ENCODE data around the gene PRL.

Gene PRL

DNA sequence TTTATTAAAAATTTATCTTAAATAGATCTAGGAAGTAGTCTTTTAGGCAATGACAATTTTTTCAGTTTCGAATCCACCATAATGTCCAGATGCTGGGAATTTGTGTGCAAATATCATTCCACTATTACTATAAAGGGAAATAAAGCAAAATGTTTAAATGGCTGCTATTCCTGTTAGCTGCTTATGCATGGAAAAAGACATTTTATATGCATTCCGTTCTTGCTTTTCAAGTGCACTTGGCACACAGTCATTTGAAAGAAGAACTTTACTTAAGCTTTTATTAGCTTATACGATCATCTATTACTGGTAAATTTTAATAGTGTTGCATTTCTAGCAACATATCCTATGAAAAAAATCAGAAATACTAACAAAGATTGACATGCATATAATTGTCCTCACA lies 42.0 kb downstream of the PRL start:
- no peaks in the 10 kb centered on the region for H3K27me3 Mint-ChIP-seq
- no peaks in the 10 kb centered on the region for H3K36me3 Mint-ChIP-seq (ENCODE audit: low read depth)
- no peak overlapping the region for H3K27ac Mint-ChIP-seq
- H3K9me3 Mint-ChIP-seq, result no peaks in the 10 kb centered on the region
- no peak overlapping the region for H3K4me3 Mint-ChIP-seq
- H3K4me1 Mint-ChIP-seq (ENCODE audit: low read depth), result no peaks in the 10 kb centered on the region

GRCh38 chr6:22253955-22254655 lies 42.7 kb downstream of the PRL start:
- Mint-ChIP-seq H3K36me3 (ENCODE audit: low read depth) (no peaks in the 10 kb centered on the region), H3K4me1 (ENCODE audit: low read depth) (no peaks in the 10 kb centered on the region), H3K27me3 (no peaks in the 10 kb centered on the region), H3K4me3 (no peak overlapping the region), H3K27ac (no peak overlapping the region), H3K9me3 (no peaks in the 10 kb centered on the region)

DNA sequence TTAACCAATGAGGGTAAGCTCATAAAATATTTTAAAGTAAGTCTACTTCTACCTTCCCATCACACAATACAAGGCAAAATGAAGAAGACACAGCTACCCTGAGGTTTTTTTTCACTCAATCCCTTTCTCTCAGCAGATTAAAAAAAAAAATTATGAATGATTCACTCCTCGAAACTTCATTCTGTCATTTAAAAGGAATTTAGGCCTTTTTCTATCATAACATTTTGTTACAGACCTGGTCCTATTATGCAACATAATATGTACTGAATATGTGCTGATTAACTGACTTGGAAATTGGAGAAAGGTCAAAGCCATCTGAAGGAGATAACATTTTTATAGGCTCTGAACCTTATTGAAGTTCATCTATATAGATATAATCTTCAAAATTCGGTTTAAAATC lies 45.5 kb downstream of the PRL start:
- H3K27ac Mint-ChIP-seq, result no peak overlapping the region
- no peaks in the 10 kb centered on the region for H3K27me3 Mint-ChIP-seq
- no peaks in the 10 kb centered on the region for H3K4me1 Mint-ChIP-seq (ENCODE audit: low read depth)
- H3K4me3 Mint-ChIP-seq, result no peak overlapping the region
- H3K36me3 Mint-ChIP-seq (ENCODE audit: low read depth), result no peaks in the 10 kb centered on the region
- H3K9me3 Mint-ChIP-seq, result no peaks in the 10 kb centered on the region

- Mint-ChIP-seq H3K4me1 (ENCODE audit: low read depth) (no peaks in the 10 kb centered on the region), H3K36me3 (ENCODE audit: low read depth) (no peaks in the 10 kb centered on the region), H3K4me3 (no peak overlapping the region), H3K27ac (no peak overlapping the region), H3K27me3 (no peaks in the 10 kb centered on the region), H3K9me3 (no peaks in the 10 kb centered on the region)
Observed at GRCh38 chr6:22250486-22250885, 46.4 kb downstream of the PRL start.

GRCh38 chr6:22249711-22250350 lies 47.0 kb downstream of the PRL start:
- H3K4me1 Mint-ChIP-seq (ENCODE audit: low read depth), result no peaks in the 10 kb centered on the region
- no peaks in the 10 kb centered on the region for H3K27me3 Mint-ChIP-seq
- no peak overlapping the region for H3K27ac Mint-ChIP-seq
- H3K36me3 Mint-ChIP-seq (ENCODE audit: low read depth), result no peaks in the 10 kb centered on the region
- H3K4me3 Mint-ChIP-seq, result no peak overlapping the region
- no peaks in the 10 kb centered on the region for H3K9me3 Mint-ChIP-seq

- H3K27me3 Mint-ChIP-seq, result no peaks in the 10 kb centered on the region
- H3K4me3 Mint-ChIP-seq, result no peak overlapping the region
- no peaks in the 10 kb centered on the region for H3K4me1 Mint-ChIP-seq (ENCODE audit: low read depth)
- no peaks in the 10 kb centered on the region for H3K36me3 Mint-ChIP-seq (ENCODE audit: low read depth)
- H3K27ac Mint-ChIP-seq, result no peak overlapping the region
- H3K9me3 Mint-ChIP-seq, result no peaks in the 10 kb centered on the region
Observed at GRCh38 chr6:22248513-22249308, 48.1 kb downstream of the PRL start.

GRCh38 chr6:22247916-22248482 lies 48.8 kb downstream of the PRL start:
- Mint-ChIP-seq H3K27me3 (no peaks in the 10 kb centered on the region), H3K4me3 (no peak overlapping the region), H3K9me3 (peaks cover under 1% of the 10 kb centered on the region), H3K4me1 (ENCODE audit: low read depth) (no peaks in the 10 kb centered on the region), H3K27ac (no peak overlapping the region), H3K36me3 (ENCODE audit: low read depth) (no peaks in the 10 kb centered on the region)

- Mint-ChIP-seq H3K27me3 (no peaks in the 10 kb centered on the region), H3K4me1 (ENCODE audit: low read depth) (no peaks in the 10 kb centered on the region), H3K27ac (no peak overlapping the region), H3K9me3 (peaks cover 16% of the 10 kb centered on the region), H3K4me3 (no peak overlapping the region), H3K36me3 (ENCODE audit: low read depth) (no peaks in the 10 kb centered on the region)
Observed at GRCh38 chr6:22240025-22240424, 56.8 kb downstream of the PRL start.

DNA sequence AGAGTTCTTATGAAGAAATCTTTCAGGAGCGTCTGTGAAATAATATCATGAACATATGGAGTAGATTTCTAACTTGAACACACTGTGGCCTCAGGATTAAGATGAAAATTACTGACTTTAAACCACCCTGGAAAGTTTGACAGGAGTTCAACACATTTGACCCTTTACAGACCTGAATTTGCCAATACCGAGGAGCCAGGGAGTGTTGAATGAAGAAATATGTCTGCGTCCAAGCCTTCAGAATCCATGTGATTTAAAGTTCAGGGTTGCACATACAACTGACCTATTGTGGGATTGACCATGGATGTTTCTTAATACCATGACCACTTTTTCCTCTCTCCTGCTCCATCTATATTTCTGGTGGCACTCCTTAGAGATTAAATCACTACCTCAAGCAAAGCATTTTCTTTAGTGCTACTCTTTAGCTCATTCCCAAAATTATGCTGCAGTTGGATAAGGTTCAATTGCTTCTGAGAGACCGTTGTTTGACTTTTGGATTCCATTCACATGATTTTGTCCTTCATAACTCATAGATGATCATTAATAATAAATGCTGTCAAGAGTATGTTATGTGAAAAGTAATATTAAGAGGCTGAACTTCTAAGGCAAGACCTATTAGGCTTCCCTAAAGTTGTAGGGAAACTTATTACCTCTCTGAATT lies 57.4 kb downstream of the PRL start:
- H3K4me1 Mint-ChIP-seq (ENCODE audit: low read depth), result no peaks in the 10 kb centered on the region
- no peak overlapping the region for H3K27ac Mint-ChIP-seq
- peaks cover 20% of the 10 kb centered on the region for H3K9me3 Mint-ChIP-seq
- H3K36me3 Mint-ChIP-seq (ENCODE audit: low read depth), result no peaks in the 10 kb centered on the region
- no peak overlapping the region for H3K4me3 Mint-ChIP-seq
- no peaks in the 10 kb centered on the region for H3K27me3 Mint-ChIP-seq

GRCh38 chr6:22238861-22239260 lies 58.0 kb downstream of the PRL start:
- peaks cover 20% of the 10 kb centered on the region for H3K9me3 Mint-ChIP-seq
- no peak overlapping the region for H3K27ac Mint-ChIP-seq
- no peaks in the 10 kb centered on the region for H3K36me3 Mint-ChIP-seq (ENCODE audit: low read depth)
- H3K4me3 Mint-ChIP-seq, result no peak overlapping the region
- H3K27me3 Mint-ChIP-seq, result no peaks in the 10 kb centered on the region
- H3K4me1 Mint-ChIP-seq (ENCODE audit: low read depth), result no peaks in the 10 kb centered on the region

GRCh38 chr6:22237526-22237925 lies 59.3 kb downstream of the PRL start:
- Mint-ChIP-seq H3K27me3 (no peaks in the 10 kb centered on the region), H3K4me1 (ENCODE audit: low read depth) (no peaks in the 10 kb centered on the region), H3K36me3 (ENCODE audit: low read depth) (no peaks in the 10 kb centered on the region), H3K9me3 (peaks cover 15% of the 10 kb centered on the region), H3K4me3 (no peak overlapping the region), H3K27ac (no peak overlapping the region)

All from stimulated activated naive CD8-positive, alpha-beta T cell treated with anti-CD3 and anti-CD28 coated beads, Interleukin-15, Interleukin-2, amounts not matched to agents 100 ng/mL and 50 ng/mL, for 24 hours (primary cell).